IPS-18c (cell line): ENCODE measurements around the gene ZNF423.

Source experiments
- H3K4me3 ChIP-seq: 2 replicates; pipeline ENCODE4 v1.7.0; 2013; ENCODE audit warnings: low read depth, mild to moderate bottlenecking, low read length, moderate library complexity; ENCODE audit not compliant: insufficient read depth
- H3K9me3 ChIP-seq: one replicate; pipeline ENCODE4 v1.6.1; 2013; ENCODE audit warnings: mild to moderate bottlenecking, low read length, moderate library complexity; ENCODE audit not compliant: control insufficient read depth, insufficient read depth

Gene ZNF423

DNA sequence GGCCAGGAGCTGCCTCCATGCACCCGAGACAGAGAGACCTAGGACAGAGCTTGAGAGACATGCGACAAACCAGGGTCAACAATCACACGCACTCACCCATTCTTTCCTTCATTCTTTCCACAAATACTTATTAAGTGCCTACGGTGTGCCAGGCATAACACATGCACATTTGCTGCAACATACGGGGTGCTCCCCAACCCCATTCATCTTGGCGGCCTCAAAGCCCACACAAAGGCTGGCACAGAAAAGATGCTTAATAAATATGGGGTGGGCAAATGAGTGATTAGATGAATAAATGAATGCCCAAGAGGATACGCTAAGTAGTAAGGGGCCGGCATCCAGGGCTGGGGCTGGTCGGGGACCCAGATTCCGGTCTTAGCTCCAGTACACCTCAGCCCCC is 117.9 kb downstream of the ZNF423 start:
- H3K9me3 ChIP-seq = peaks cover 2% of the 10 kb centered on the region

DNA sequence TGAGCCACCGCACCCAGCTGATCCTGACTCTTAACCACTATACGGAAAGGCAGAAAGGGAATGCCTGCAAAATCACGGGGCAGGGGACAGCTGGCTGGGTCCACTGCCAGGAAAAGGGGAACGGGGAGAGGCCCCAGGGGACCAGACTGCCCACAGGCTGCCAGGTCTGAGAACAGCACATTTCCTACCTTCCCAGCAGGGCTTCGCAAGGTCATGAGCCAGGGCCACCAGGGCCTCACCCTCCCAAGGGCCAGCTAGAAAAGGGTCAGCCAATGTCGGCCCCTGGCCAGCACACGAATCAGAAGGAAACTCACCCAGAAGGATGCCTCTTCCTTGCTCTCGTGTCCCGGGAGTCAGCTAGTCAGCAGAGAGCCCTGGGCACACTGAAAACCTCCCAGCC is 118.4 kb downstream of the ZNF423 start:
- Histone ChIP-seq H3K4me3 (no peak overlapping the region), H3K9me3 (peaks cover 2% of the 10 kb centered on the region)

More for the DNA sequence above, 117.9 kb downstream of the ZNF423 start:
- H3K4me3 ChIP-seq = no peak overlapping the region

DNA sequence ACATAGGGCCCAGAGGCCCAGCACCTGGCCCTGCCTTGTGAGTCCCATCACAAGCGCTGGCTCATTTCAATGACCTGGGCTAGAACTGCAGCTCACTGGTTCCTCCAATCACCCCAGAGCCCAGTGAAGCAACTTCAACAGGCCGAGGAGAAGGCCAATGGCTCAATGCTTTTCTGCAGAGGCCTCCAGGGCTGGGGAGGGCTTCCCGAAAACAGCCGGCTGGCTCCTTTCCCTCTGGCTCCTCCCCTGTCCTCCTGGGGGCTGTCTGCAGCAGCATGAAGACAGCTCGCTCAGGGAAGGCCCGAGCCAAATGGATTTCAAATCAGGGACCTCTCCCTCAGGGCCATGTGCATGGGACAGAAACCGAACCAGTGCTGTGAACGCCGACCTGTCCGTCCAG is 121.6 kb downstream of the ZNF423 start:
- Histone ChIP-seq H3K9me3 (peaks cover 7% of the 10 kb centered on the region), H3K4me3 (no peak overlapping the region)

DNA sequence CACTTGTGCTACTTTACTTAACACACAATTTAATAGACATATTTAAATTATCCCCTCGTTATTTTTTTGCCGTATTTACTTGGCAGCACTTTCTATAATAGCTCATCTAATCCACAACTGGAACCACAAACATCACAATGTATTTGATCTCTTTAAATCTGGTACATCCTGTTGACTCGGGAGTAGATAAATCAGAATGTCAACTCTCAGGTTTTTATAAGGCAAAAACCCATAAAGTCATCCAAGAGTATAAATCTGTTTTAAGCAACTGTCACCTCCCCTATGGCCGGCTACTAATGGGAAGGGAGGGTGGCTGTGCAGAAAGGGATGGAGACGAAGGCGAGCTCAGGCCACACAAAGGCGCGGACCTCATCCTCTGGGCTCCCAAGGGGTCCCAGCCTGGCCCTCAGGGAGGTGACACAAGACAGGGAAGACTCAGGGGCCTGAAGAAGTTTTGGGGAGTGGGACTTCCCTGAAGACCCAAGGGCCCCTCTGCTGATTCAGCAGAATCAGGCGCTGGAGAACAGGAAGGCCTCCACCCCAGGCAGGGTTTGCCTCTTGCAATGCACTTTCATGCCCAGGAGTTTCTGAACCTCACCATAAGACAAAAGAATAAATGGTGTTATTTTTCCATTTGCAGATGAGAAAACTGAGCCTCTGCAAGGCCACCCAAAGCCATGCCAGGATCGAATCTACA is 122.5 kb downstream of the ZNF423 start:
- no peak overlapping the region for H3K4me3 ChIP-seq
- H3K9me3 ChIP-seq = peaks cover 7% of the 10 kb centered on the region

DNA sequence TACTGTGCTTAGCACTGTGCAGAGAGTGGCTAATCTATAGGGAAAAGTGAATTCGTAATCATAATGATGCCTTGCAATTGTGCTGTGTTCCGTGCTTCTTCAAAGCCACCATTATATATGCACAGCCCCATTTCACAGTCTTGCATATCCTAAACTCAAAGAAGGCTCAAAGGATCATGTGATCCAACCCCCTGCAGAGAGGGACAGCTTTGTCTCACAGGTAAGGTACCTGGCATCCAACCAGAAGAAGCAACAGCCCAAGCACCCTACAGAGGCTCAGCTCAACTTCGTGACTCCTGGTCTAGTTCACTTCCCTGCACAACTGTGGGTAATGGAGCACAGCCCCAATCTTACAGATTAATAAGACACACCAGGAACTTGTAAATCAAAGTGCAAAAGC is 124.0 kb downstream of the ZNF423 start:
- peaks cover 7% of the 10 kb centered on the region for H3K9me3 ChIP-seq

DNA sequence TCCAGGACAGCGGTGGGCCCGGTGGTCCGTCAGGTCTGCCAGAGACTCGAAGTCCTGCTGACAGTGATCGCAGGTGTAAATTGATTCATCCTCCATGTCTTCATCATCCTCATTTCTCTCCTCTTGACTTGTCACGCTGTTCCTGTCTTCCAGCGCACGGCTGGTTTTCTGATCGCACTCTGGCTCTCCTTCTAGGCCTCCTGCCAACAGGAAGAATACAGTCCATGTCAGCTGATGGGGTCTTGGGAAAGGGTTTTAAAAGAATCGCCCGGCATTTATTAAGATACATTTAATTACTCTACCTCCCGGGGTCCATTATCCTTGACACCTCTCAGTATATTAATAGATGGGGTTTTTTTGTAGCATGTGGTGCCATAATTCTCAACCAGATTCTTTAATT is 125.1 kb downstream of the ZNF423 start:
- peaks cover 7% of the 10 kb centered on the region for H3K9me3 ChIP-seq
- H3K4me3 ChIP-seq = no peak overlapping the region

More for the DNA sequence above, 124.0 kb downstream of the ZNF423 start:
- no peak overlapping the region for H3K4me3 ChIP-seq

DNA sequence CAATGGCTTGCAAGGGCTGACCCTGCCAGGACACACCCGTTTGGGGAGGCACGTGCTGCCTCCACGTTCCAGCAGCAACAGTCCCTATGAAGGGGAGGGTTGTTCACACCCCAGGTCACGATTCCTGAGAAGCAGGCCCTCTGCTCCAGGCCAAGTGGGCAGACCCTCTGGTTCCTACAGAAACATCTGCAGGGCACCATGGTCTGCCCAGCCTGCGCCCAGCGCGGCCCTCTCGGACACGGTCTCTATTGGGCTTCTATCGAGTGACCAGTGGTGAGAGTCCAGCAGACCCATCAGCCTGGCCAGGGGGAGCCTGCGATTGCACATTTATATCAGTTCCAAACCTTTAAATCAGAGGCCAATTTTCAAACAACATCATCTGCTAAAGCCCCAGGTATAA is 128.3 kb downstream of the ZNF423 start:
- H3K4me3 ChIP-seq = no peak overlapping the region
- H3K9me3 ChIP-seq = peaks cover 7% of the 10 kb centered on the region

DNA sequence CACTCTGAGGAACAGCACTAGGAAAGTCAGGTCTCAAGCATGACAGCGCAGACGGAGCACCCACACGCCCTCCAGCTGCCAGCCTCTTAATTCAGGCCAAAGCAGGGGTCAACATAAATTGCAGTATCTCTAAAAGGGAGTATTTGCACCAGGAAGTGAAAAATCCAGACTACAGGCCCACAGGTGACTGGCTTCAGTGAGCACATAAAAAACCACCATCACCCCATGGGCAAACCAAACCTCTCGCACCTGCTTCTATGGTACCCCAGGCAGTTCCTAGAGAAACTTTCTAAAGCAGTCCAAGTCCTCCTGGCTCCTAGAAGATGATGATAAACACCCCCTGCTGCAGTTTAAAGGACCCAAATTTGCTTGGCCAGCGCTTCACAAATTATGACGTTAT is 129.8 kb downstream of the ZNF423 start:
- H3K9me3 ChIP-seq = peaks cover 7% of the 10 kb centered on the region
- H3K4me3 ChIP-seq = no peak overlapping the region

DNA sequence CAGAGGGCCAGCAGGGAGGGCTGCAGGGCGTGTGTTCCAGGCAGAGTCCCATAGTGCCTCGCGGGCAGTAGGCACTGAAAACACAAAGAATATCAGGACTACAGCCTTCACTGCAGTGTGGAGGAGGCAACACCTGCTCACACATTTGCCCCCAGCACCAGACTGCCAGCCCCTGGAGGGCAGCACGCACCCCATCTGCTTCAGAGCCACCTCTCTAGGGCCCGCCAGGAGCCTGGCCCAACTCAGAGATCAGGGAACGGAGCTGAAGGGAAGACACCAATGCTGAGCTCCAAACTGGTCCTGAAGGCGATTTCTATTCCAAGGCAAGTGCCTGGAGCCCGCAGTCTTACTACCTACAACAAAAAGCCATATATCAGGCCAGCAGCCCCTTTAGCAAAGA is 130.3 kb downstream of the ZNF423 start:
- Histone ChIP-seq H3K9me3 (peaks cover 4% of the 10 kb centered on the region), H3K4me3 (no peak overlapping the region)

DNA sequence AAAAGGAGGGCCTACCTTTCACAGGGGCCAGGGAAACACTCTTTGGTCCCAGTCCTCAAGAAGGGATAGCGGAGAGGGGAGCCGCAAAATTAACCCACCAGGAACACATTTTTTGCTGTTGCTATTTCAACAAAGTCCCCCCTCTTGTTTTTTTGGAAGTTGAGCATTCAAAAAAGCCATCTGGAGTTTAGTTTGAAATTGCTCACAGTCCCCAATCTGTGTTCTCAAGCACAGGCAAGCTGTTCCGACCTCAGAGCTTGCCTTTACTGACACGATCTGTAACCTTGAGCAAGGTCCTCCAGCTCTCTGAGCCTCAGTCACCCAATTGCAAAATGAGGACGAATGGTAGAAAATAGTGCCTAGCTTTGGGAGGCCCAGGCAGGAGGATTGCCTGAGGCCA is 131.1 kb downstream of the ZNF423 start:
- Histone ChIP-seq H3K9me3 (peaks cover 2% of the 10 kb centered on the region), H3K4me3 (no peak overlapping the region)

DNA sequence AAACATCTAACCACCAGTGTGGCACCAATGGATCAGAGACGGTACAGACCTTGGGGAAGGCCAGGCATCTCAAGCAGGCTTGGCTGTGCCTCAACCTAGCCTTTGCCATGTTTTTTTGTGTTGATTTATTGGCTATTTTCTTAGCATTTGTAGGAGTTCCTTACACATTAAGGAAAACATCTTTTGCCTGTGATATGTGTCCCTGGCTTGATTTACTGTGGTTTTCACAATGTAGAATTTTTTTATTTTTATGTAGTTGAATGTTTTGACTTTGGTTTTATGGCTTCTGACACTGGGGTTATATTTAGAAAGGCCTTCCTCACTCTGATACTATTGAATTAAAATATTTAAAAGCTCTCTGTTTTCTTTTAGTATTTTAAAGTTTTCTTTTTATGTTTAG is 132.6 kb downstream of the ZNF423 start:
- no peaks in the 10 kb centered on the region for H3K9me3 ChIP-seq
- H3K4me3 ChIP-seq = no peak overlapping the region

DNA sequence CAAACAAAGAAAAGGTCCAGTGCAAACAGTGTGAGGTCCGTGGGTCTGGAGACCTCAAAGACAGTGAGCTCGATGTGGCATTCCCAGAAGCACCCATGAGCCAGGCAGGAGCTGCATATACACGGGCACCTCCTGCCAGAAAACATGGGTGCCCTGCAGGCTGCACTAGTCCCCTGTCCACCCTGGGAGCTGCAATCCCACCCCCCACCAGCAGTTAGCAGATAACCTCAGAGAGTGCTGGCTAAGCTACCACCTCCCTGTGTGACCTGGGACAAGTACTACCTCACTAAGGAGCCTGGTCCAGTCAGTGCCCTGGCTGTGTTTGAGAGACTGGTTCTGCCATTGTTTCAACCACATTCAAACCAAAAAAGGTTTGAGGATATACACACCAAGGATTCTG is 135.7 kb downstream of the ZNF423 start:
- H3K4me3 ChIP-seq = no peak overlapping the region
- no peaks in the 10 kb centered on the region for H3K9me3 ChIP-seq

DNA sequence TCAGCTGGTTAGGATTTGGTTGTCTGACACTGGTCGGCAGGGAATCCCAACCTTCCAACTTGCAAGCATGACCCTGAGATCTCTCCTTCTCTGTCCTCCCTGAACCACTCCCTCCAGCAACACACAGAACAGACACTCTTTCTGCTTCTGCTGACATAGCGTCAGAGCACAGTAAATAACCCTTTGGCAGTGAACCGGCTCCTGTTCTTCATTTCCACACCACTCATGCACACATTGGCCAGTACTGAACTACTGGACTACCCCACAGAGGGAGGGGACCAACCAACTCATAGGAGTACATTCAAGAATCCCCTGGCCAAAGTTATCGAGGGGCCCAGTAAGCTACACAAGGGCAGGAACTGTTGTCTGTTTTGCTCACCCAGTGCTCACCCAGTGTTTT is 138.2 kb downstream of the ZNF423 start:
- Histone ChIP-seq H3K9me3 (no peaks in the 10 kb centered on the region), H3K4me3 (no peak overlapping the region)

DNA sequence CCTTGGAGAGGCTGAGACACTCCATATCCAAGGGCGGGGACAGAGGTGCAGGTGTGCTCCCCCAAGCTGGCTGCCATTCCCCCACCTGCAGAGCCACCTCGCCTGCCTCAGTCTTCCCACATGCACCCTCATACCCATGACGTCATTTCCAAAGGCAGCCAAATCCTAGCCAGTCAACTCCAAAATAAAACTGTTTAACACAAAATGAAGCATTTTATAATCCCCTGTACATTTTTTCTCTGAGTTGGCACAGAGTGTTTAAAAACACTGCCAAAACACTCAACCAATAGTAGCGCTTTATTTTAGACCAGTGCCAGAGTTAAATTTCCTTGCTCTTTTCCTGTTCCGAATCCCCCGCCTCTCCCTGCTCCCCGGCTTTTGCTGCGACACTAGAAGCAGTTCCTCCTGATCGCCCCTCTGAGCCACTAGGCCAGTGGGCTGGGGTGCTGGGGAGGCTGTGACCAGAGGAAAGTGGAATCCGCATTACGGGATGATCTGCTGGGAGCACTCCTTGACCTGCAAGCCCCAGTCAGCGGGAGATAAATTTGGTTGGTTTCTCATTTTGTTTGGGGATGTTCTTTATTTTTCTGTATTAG is 139.5 kb downstream of the ZNF423 start:
- H3K9me3 ChIP-seq = no peaks in the 10 kb centered on the region
- no peak overlapping the region for H3K4me3 ChIP-seq

DNA sequence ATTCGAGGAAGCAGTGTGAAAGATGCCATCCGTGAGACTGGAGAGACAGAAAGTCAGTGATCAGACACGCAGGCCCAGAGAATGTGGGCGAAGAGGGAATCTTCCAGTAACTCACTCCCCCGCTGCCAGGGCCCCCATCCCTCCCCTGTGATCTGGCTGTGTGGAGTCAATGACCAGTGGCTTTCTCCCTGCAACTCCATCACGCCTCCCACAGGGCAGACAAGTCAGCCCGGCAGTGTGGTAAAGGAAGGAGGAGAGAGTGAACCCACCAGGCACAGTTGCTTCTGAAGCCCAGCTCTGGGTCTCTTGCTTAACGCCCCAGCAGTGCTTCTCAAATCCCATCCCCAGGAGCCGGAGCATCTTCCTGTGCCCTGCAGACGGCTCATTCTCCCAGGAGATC is 142.1 kb downstream of the ZNF423 start:
- H3K9me3 ChIP-seq = no peaks in the 10 kb centered on the region
- H3K4me3 ChIP-seq = no peak overlapping the region

DNA sequence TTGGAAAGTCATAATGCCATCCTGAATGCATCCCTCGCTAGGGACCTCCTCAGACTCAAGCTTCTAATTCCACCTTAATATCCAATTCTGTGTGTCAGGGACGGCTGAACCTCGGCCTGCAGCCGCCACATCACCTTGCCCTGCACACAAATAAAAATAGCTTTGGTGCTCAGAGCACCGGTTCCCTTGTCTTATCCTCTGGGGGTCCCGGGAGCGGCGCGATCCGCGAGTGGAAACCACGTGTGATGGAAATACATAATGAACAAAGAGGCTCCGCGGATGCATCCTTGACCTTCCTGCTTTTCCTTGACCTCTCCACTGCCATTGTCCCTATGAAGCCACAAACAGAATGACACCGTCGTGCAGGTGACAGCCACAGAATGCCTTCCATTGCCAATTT is 143.4 kb downstream of the ZNF423 start:
- no peaks in the 10 kb centered on the region for H3K9me3 ChIP-seq
- no peak overlapping the region for H3K4me3 ChIP-seq

DNA sequence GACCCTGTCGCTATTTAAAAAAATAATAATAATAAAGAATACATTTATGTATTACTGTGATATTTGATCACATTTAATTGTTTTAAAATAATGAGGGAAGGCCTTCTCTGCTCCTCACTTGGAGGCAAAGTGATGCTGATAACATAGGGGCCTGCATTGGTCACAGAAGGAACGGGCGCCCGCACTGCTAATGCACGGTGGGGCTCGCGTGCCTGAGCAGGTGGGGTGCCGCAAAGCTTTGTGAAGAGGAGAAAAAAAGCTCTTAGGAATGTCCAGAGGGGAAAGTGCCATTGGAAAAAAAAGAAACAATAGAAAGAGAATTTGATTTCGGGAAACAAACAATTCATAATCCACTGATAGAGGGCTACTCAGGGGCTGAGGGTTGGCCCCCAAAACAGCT is 143.8 kb downstream of the ZNF423 start:
- Histone ChIP-seq H3K9me3 (no peaks in the 10 kb centered on the region), H3K4me3 (no peak overlapping the region)

DNA sequence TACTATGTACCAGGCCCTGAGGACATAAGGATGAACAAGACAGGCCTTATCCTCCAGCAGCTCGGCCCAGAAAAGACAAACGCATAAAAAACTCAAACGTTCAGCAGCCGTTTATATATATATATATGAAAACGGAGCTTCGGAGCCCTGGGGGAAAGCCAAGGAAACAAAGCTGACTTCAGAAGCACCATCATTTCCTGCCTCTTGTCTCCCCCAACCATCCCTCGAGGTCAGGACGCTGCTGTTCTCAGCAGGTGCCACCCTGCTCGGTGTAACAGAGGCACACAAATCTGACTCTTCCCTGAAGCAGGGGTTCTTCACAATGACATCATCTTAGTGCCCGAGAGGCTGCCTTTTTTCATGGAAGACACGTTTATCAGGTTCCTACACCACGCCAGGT is 146.9 kb downstream of the ZNF423 start:
- Histone ChIP-seq H3K4me3 (no peak overlapping the region; the same call in 1 of the 2 replicates), H3K9me3 (no peaks in the 10 kb centered on the region)

DNA sequence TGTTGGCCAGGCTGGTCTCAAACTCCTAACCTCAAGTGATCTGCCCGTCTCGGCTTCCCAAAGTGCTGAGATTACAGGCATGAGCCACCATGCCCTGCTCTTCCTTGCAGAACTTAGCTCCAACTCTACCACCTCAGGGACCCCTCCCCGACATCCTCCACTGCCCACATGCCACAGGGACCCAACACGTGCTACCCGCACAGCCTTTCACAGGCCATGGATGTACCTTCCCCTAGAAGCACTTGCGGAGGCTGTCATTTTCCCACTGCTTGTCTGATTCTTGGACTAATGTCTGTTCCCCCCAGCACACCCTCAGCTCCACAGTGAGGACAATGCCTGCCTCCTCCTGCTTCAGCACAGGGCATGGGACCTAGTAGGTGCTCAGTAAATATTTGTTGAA is 147.4 kb downstream of the ZNF423 start:
- no peaks in the 10 kb centered on the region for H3K9me3 ChIP-seq
- no peak overlapping the region for H3K4me3 ChIP-seq
